ENCODE data around the gene OR8B2. TPM values are rescaled to one million over a fixed set of nuclear protein-coding genes. Genes with fewer than 3 reads are reported as not detected.

OR8B2 gene
- total RNA-seq, 1 experiment from 2014 or later = not detected

GRCh38 chr11:124424384-124424921, 40.2 kb upstream of the OR8B2 start, which contains the start of gene OR8B4:
OR8B4 (minus strand) TSS chr11:124424871; CDS start chr11:124424871, 0 bp downstream.
- no peak within 1 kb of the TSS for H3K4me3 ChIP-seq (replicated peaks in 1 of 2; ENCODE audit: low read depth in 1 of 2, low read length in 2 of 2)
- no peaks in the 10 kb centered on the region for H3K9me2 ChIP-seq (ENCODE audit: insufficient read depth)
- no peaks in the 10 kb centered on the region for H3K9me3 ChIP-seq (ENCODE audit: control insufficient read depth in 1 of 2, insufficient read depth in 1 of 2, low read depth in 1 of 2, low read length in 2 of 2)
- DNase-seq (ENCODE audit: low read depth, low spot score) = no peak
- TF ChIP-seq SP1 (IDR thresholded peaks at IDR 0.05; ENCODE audit: low read depth) = no peak
- no peak for TF ChIP-seq ELF1 (IDR thresholded peaks at IDR 0.05; ENCODE audit: borderline replicate concordance, low read depth)
- TF ChIP-seq ZBTB33 (IDR thresholded peaks at IDR 0.05; ENCODE audit: extremely low read depth, insufficient replicate concordance, low read length) = no peak
- TF ChIP-seq POLR2AphosphoS5 (IDR thresholded peaks at IDR 0.05; ENCODE audit: low read depth, low read length) = no peak
- TF ChIP-seq ZFX (IDR thresholded peaks at IDR 0.05) = no peak
- TF ChIP-seq ZNF274 (IDR thresholded peaks at IDR 0.05; ENCODE audit: low read depth, low read length) = no peak
- TF ChIP-seq CBX3 (IDR thresholded peaks at IDR 0.05; ENCODE audit: low read depth) = no peak
- no peak for TF ChIP-seq MAX (IDR thresholded peaks at IDR 0.05)
- no peak for TF ChIP-seq EZH2phosphoT487 (IDR thresholded peaks at IDR 0.05; ENCODE audit: borderline replicate concordance)
- TF ChIP-seq POLR2A (IDR thresholded peaks at IDR 0.05; ENCODE audit: borderline replicate concordance, extremely low read depth, insufficient read depth, insufficient read length) = no peak
- no peak for TF ChIP-seq EZH2 (IDR thresholded peaks at IDR 0.05)
- no peak for TF ChIP-seq SIN3A (IDR thresholded peaks at IDR 0.05; ENCODE audit: low read depth)
- TF ChIP-seq EGR1 (IDR thresholded peaks at IDR 0.05; ENCODE audit: low read depth) = no peak
- no peaks in the 10 kb centered on the region for H3K79me2 ChIP-seq (ENCODE audit: insufficient read depth, low read length)
- no TSS peak for BruUV-seq (replicated peaks)
- H4K20me1 ChIP-seq (ENCODE audit: insufficient read depth) = no peaks in the 10 kb centered on the region
- ATAC-seq = no peak
- intact Hi-C loops (cut with micrococcal nuclease) = no loop called here
- no peak within 1 kb of the TSS for H3K27ac ChIP-seq (ENCODE audit: low read depth, low read length)
- H3K9ac ChIP-seq (ENCODE audit: low read length) = no peak within 1 kb of the TSS
- no peak within 1 kb of the TSS for H3K4me2 ChIP-seq (ENCODE audit: low read length)
- ChIA-PET RAD21 (ENCODE audit: low non-redundant PET in 1 of 2, low total read pairs in 2 of 2, uncharacterized antibody in 2 of 2, unreplicated experiment in 2 of 2) (no interaction called here), CTCF (no interaction called here), POLR2A (no interaction called here)
- H2AFZ ChIP-seq (ENCODE audit: low read depth, low read length, poor library complexity, severe bottlenecking) = no peak within 1 kb of the TSS
- peaks cover 51% of the 10 kb centered on the region for H3K27me3 ChIP-seq (ENCODE audit: insufficient read depth, low read length)
- H3K4me1 ChIP-seq (ENCODE audit: control insufficient read depth in 1 of 2, insufficient read depth in 2 of 2, low read length in 2 of 2) = no peaks in the 10 kb centered on the region
- no peaks in the 10 kb centered on the region for H3K36me3 ChIP-seq (ENCODE audit: control insufficient read depth in 1 of 2, insufficient read depth in 2 of 2, low read length in 2 of 2)

All from HCT116 (cell line).